HG03571 (cell line): Measurements from ENCODE around the gene NR3C1.

ENCODE experiments used
- ATAC-seq: cut with Tn5 transposase; IDR thresholded peaks from one replicate; pipeline ENCODE4 v1.9.1; 2021; ENCODE audit not compliant: unreplicated experiment

NR3C1 gene

DNA sequence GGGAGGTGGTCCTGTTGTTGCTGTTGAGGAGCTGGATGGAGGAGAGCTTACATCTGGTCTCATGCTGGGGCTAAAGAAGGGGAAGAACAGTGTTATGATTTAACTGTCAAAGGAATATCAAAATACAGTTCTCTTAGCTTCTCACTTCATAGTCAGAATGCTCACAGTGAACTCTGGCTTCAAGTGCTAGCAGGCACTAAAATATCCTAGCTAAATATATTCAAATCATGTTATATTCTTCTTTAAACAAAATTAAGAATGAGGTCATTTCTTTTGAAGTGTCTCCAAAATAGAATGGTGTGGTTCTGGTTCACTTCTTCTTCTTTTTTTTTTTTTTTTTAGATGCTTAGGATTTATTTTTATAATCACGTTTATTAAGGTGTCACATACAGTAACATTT is 89.4 kb downstream of the NR3C1 start:
- no peak for ATAC-seq

DNA sequence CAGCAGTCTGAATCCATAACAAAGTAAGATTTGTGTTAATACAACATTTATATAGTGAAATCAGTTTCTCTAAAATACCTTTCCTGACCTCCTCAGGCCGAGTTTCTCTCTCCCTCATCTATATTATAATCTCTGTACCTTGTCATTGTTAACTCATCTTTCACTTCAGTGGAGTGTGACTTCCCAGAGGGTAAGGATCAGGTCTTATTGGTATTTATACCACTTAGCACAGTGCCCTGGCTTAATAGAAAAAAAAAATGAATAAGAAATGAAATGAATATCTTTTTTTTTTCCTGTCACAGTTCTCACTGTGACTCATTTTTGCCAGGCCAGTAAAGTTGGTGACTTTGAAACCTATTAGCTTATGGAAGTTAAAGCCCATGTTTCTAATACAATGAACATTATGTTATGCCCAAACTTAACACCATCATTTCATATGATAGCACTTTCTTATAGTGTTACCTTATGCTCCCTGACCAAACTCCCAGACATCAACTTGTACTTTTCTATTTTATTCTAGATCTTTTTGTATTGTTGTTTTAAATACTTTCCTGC is 90.1 kb downstream of the NR3C1 start:
- no peak for ATAC-seq

DNA sequence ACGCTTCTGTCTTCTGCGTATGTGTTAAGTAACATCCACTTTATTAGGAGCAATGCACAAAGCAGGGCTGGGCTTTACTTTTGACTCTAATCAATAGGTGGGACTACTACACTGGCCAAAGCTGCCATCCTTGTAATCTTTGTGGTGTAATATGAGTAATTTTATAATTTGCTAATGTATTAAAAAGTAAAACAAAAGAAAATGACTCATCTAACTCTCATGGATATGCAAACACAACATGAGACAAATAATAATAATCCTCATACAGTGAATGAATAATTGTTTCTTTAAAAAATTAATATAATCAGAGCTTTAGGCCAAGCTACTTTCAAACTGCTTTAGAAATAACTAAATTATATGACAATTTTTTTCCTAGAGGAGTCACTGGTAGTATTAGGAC is 90.7 kb downstream of the NR3C1 start:
- no peak for ATAC-seq

DNA sequence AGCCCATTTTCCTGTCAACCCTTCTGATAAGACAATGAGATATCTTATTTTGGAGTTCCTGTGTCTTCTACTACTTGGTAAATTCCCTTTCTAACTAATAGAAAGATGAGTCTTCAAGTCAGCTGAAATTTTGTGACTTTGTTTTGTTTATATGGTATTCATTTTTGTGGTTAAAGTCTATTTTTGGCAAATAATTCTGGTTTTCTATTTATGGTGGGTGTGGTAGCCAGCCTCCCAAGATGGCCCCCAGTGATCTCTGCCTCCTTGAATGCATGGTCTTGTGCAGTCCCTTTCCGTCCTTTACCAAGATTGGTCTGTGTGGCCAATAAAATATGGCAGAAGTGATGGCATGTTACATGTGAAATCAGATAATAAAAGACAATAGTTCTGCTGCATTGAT is 91.5 kb downstream of the NR3C1 start:
- ATAC-seq: no peak

DNA sequence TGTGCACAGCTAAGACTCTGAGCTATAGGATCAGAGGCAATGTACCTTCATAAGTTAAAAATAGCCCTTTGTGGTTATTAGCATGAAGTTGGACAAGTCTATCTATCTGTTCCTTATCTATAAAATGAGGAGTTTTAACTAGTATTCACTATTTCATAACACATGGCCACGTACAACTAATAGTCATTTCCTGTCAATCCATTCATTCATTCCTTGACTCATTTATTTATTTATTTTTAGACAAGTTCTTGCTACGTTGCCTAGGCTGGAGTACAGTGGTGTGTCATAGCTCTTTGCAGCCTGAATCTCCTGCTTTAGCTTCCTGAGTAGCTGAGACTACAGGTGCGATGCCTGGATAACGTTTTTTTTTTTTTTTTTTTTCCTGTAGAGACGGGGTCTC is 92.1 kb downstream of the NR3C1 start:
- ATAC-seq: no peak

DNA sequence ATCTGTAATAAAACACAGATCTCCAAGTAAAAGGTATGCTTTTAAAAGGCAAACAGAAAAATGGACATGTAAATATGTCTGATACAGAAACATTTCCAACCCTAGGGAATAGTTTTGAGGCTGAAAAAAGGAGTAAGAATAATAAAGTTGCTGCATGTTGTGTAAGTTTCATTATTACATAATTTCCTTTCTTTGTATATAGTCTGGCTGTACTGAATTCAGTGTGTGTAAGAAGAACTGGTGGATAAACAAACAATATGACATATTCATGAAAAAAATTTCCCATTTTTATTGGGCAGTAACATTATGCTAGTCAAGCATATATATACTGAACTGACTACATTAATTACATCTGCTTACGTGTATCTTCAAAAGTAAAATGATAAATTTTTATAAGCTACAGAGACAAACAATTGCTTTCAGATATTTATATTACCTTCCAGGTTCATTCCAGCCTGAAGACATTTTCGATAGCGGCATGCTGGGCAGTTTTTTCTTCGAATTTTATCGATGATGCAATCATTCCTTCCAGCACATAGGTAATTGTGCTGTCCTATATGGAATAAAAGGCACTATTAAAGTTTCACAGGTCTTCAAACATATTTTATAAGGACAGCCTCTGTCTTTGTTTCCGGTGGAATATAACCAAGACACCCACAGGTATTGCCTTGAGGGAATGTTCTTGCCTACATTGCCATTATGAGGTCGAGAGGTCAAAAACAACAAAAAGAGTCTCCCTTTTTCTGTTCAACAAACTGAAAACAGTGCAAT is 93.6 kb downstream of the NR3C1 start:
- no peak for ATAC-seq

DNA sequence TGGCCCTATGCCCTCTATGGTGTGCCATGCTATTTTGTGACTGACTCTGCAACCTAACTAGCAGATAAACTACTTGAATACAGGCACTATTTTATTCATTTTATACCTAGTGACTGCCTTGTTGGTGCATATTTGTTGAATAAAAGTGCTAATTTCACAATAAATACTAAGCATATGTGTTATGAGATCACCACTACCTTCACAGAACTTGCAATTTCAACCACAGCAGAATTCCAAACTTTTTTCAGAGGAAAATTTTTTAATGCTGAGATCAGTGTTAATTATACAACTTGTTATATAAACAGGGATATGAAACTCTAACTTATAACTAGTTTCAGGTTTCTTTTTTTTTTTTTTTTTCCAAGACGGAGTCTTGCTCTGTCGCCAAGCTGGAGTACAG is 94.8 kb downstream of the NR3C1 start:
- no peak for ATAC-seq

DNA sequence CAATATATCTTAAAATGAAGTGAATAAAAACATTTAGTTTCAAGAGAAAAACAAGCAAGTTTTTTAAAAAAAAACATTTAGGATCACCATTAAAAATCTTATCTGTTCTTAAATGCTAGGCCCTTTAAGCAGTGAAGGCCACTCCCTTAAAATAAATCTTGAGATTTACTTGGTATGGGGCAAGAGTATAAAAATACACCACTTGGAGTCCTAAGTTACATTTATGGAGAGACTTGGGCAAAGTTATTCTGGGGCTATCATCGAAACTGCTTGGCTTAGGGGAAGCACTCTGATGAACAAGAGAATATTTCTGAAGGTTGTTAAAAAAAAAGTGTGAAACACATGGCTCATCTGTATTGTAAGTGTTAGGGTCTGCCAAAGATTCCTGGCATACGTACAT is 97.4 kb downstream of the NR3C1 start:
- no peak for ATAC-seq

DNA sequence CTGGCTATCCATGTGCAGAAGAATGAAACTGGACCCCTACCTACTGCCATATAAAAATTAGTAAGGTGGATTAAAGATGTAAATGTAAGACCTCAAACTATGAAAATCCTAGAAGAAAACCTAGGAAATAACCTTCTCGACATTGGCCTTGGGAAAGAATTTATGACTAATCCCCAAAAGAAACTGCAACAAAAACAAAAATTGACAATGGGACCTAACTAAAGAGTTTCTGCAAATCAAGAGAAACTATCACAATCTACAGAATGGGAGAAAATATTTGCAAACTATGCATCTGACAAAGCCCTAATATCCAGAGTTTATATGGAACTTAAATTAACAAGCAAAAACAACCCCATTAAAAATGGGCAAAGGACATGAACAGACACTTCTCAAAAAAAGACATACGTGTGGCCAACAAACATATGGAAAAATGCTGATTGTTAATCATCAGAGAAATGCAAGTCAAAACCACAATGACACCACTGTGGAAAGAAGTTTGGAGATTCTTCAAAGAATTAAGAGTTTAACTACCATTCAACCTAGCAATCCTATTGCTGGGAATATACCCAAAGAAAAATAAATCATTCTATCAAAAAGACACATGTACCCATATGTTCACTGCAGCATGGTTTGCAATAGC is 98.5 kb downstream of the NR3C1 start:
- ATAC-seq: no peak

DNA sequence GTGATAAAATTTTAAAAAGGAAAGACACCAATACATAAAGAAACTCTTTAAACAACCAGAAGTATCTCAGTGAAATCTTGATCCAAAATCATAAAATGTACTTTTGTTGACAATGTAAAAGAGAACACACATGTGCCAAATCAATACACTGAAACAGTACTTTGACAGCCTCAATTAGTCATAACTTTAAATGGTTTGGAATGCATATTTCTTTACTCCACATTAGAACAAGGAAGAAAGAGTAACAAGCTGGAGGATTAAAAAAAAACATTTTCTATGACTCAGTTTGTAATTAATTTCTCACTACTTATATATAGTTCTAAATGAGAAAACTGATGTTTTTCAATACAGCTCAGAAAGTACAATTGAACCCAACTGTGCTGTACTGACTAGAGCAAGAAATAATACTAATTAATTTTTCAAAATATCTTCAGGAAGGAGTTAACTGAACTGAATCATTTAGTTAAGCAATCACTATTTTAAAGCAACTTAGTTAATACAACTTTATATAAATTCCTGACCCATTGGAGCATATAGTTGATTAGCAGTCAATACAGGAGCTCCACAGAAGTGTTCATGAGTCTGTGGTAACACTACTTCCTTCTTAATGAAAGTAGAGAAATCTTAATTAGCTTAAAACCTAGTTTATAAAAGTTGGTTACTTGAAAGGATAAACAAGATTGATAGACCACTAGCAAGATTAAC is 101.0 kb downstream of the NR3C1 start:
- ATAC-seq: no peak

DNA sequence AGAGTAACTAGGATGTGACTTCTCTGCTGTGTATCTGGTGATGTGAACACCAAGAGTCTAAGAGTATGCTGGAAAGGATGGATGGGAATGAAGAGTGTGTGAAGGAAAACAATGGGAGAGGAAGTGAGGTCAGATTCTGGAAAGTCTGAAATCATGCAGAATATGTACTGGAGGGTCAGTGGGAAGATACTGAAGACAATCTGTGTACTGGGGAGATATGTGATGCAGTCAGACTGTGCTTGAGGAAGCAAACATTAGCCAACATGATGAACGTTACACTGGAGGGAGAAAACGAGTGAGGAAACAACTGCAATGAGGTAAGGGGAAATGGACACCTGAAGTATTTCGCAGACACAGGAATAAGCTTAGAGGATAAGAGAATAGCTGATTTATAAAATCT is 105.7 kb downstream of the NR3C1 start:
- ATAC-seq: no peak

DNA sequence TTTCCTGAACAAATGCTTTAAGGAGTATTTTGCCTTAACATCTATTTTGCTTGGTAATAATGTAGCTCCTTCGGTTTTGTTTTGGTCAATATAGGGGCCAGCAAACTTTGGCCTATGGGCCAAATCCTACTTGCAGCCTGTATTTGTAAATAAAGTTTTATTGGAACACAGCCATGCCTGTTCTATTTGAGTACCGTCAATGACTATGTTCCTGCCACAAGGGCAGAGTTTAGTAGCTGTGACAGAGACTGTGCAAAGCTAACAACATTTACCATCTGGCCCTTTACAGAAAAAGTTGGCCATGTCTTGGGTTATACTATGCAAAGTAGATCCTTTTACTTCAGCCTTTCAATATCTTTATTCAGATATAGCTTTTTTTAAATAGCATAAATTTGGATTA is 113.4 kb downstream of the NR3C1 start:
- ATAC-seq: no peak

DNA sequence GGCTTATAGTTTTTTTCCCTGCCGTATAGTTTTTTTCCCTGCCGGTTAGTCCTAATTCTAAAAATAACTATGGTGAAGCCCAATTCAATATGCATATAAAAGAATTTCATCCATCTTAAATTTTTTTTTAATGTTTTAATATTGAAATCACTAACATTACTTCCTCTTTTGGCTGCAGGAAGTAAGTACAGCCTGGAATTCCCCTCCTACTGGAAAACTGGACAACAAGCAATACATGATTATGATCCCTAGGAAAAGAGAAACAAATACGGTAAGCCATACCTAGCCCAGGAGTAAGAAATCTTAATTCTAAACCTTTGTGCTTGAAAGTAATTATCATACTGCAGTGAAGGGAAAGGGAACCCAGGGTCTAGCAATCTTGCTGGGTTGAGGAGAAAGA is 119.0 kb downstream of the NR3C1 start:
- no peak for ATAC-seq

DNA sequence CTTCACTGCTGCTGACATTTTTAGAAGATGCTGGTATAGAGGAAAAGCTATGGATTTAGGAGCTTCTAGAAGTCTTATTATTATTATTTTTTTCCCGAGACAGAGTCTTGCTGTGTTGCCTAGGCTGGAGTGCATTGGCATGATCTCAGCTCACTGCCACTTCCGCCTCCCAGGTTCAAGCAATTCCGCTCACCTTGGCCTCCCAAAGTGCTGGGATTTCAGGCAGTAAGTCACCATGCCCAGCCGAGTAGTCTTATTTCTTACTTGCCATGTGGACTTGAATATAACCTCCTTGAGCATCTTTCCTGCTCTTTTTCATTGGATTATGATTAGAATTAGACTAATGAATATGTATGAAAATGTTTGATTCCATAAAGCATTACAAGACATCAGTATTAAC is 119.5 kb downstream of the NR3C1 start:
- ATAC-seq: no peak

DNA sequence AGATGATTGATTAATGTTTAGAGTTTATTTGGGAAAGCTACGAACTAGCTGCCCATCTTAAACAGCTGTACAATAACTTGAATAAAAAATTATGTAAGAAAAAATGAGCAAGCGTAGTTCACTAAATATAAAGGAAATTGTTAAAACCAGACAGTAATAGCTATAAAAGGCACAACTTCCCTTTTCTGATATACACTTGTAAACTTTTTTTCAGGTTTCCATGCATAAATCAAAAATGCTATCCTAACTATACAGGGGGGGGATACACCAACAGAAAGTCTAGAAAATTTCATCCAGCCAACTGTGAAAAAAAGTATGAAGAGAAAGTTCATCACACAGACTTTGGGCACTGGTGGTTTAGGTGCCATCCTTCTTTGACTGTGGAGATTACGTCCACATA is 122.3 kb downstream of the NR3C1 start:
- ATAC-seq: no peak

DNA sequence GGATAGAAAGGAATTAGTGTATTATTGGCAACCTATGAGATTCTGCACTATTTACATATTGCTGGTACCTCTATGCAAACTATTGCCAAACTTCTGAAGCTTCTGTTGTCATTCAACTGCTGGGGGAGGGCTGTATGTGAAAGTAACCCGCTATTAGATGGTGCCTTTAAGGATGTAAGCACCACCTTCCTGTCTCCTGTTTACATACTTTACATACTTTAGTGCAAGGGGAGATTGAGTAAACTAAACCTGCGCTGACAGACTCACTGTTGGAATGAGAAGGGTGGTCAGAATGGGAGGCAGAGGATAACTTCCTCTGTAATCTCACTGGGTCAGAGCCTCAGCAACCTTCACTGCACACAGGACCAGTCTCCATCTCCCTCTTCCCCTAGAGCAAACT is 123.8 kb downstream of the NR3C1 start:
- no peak for ATAC-seq

DNA sequence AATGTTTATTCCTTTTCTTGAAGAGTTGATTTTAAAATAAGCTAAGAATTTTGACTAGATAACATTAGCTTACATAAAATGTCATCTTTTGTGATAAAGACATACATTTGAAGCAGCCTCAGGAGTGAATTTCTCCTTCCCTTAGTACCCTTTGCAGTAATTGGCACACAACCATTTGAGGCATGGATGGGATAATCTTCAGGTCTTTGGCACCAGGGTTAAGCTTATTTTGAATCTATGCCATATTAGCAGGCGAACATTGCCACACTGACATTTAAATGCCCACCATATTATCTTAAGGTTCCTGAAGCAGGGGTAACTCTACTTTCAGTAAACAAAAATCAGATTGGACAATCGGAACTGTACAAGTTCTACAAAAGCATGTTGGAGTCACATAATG is 126.0 kb downstream of the NR3C1 start:
- ATAC-seq: no peak

DNA sequence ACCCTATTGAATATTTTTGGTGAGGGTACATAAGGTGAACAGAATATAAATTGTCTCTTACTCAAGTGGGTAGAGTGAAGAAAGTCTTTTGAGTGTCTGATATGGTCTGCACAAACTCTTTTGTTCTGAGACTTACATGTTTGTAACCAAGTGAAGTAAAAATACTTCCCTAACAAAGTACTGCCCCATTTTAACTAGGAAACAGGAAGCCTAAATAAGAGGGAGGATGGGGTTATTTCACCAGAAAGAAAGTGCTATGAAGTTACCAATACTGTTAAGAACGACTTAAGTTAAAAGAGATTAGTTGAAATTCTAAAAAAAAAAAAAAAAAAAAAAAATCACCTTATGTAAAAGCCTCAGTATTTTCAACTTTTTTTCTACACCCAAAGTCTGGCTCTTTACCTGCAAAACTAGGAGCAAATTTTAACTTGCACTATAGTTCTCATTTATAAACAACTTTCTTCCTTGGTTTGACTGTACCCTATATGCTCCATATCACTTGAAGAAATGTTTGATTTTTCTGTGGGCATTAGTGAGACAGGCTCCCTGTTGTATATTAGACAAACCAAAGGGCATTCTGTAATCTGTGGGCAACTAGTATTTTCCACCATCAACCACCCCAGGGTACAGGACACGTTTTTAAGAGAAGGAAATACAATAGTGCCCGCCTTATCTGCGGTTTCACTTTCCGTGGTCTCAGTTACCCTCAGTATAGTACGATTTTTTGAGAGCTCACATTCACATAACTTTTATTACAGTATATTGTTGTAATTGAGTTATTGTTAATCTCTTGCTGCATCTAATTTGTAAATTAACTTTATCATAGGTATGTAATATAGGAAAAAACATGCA is 127.7 kb downstream of the NR3C1 start:
- ATAC-seq: no peak

DNA sequence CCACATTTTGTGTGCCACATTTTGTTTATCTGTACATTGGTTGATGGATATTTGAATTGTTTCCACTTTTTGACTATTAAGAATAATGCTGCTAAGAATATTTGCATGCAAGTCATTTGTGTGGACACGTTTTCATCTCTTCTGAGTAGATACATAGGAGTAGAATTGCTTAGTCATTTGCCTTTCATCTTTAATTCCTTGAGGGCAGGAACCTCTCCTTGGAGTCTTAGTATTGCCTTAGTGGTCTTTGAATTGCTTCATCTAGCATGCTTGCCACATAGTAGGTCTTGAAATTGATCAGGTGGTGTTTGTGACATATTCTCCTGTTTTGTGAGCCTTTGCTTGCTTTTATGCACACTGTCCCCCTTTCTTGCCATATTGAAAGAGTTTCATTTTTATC is 128.5 kb downstream of the NR3C1 start:
- no peak for ATAC-seq

DNA sequence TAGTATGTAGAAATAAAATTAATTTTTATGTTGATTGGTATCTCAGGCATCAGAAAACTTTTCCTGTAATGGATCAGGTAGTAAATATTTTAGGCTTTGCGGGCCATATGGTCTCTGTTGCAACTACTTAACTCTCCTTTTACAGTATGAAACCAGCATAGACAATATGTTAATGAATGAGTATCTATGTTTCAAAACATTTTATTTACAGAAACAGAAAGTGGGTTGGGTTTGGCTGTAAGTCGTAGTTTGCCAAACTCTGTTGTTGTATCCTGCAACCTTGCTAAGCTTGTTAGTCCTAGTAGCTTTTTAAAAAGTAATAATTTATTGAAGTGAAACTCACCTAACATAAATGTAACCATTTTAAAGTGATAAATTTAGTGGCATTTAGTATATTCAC is 132.1 kb downstream of the NR3C1 start:
- no peak for ATAC-seq

DNA sequence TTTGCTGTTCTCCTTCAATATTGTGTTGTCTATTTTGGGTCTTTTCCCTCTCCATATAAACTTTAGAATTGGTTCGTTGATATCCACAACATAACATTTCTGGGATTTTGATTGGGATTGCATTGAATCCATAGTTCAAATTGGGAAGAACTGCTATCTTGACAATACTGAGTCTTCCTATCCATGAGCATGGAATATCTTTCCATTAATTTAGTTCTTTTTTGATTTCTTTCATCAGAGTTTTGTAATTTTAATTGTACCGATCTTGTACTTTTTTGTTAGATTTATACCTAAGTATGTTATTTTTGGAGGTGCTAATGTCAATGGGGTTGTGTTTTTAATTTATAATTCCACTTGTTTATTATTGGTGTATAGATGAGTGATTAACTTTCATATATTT is 135.1 kb downstream of the NR3C1 start:
- ATAC-seq: no peak
